K562 (cell line): Measurements from ENCODE around the gene HAPSTR1. TPM values are rescaled to one million over a fixed set of nuclear protein-coding genes. Genes with fewer than 3 reads are reported as not detected.

Experiments used
- CC2D1A ChIP-seq: fragments of 450-650 bp; IDR thresholded peaks from 2 replicates; pipeline ENCODE4 v1.6.1; 2017; ENCODE audit warnings: mild to moderate bottlenecking
- DMBX1 ChIP-seq: fragments of 250-450 bp; sonication (Bioruptor Pico); IDR thresholded peaks from 2 replicates; pipeline ENCODE4 v1.8.0; 2022; ENCODE audit warnings: inconsistent platforms, mild to moderate bottlenecking, moderate library complexity, borderline replicate concordance
- ETV1 ChIP-seq: fragments of 450-650 bp; conservative IDR thresholded peaks from 2 replicates; pipeline ENCODE4 v1.6.1; 2016; ENCODE audit warnings: missing genetic modification characterization, control low read depth, low read depth, missing compliant biosample characterization
- FOXJ3 ChIP-seq: sonication (generic); formaldehyde crosslinking; IDR thresholded peaks from 2 replicates; pipeline ENCODE4 v1.4.0; 2020; ENCODE audit warnings: mild to moderate bottlenecking, missing genetic modification reagents
- ID3 ChIP-seq, 2 experiments: fragments of 250-450 bp in 1 of 2; fragments of 450-650 bp in 1 of 2; sonication (Bioruptor Pico) in 1 of 2; IDR thresholded peaks; 2 replicates each; pipeline versions ENCODE4 v1.6.1 to v1.8.0; 2016 to 2021; ENCODE audit warnings: mild to moderate bottlenecking in 2 of 2, moderate library complexity in 2 of 2, missing compliant biosample characterization in 1 of 2, missing genetic modification characterization in 1 of 2
- NR3C1 ChIP-seq: sonication (generic); formaldehyde crosslinking; IDR thresholded peaks from 2 replicates; pipeline ENCODE4 v1.8.1; 2022; ENCODE audit warnings: missing genetic modification reagents
- SREBF2 ChIP-seq: sonication (generic); formaldehyde crosslinking; IDR thresholded peaks from 2 replicates; pipeline ENCODE4 v1.4.0; 2020; ENCODE audit warnings: mild to moderate bottlenecking, missing genetic modification reagents
- SRSF7 ChIP-seq: fragments of 200-400 bp; formaldehyde crosslinking; optimal IDR thresholded peaks from 2 replicates; pipeline ENCODE3; 2017; ENCODE audit warnings: mild to moderate bottlenecking, low read depth, low read length
- THAP12 ChIP-seq: fragments of 250-450 bp; sonication (Bioruptor Pico); IDR thresholded peaks from 2 replicates; pipeline ENCODE4 v1.9.0; 2021; ENCODE audit warnings: mild to moderate bottlenecking, inconsistent platforms
- ZBTB49 ChIP-seq: sonication (generic); formaldehyde crosslinking; IDR thresholded peaks from 2 replicates; pipeline ENCODE4 v1.8.0; 2022; ENCODE audit warnings: missing genetic modification reagents, mild to moderate bottlenecking, borderline replicate concordance
- ZNF507 ChIP-seq: conservative IDR thresholded peaks from 2 replicates; pipeline ENCODE4 v1.6.1; 2017; ENCODE audit warnings: missing genetic modification characterization, missing compliant biosample characterization
- polyA plus RNA-seq, 8 experiments: library from polyadenylated mRNA; depleted of rRNA in 4 of 8; stranded (reverse) in 5 of 8; unstranded in 3 of 8; fragments of >200 nt; fragmentation: Nextera tagmentation in 2 of 8; fragmentation: Illumina TruSeq in 1 of 8; extraction: Ambion mirVana in 2 of 8; extraction: Trizol in 1 of 8; gene quantifications; 2 replicates each; pipeline versions ENCODE4 v1.2.1 to v1.2.3, GENCODE V29; 2011 to 2014; ENCODE audit warnings: inconsistent platforms in 1 of 8, missing spikeins in 1 of 8
- total RNA-seq, 7 experiments: library from RNA; depleted of rRNA in 6 of 7; stranded (reverse); fragments of >200 nt in 6 of 7; fragmentation: Illumina TruSeq in 2 of 7; extraction: Trizol in 2 of 7; gene quantifications; 2 replicates each; pipeline versions ENCODE4 v1.2.1 to v1.2.3, GENCODE V29; 2011 to 2021; ENCODE audit warnings: low replicate concordance in 1 of 7
- TF ChIP-seq, protein P1 (sequence below): IDR thresholded peaks from 2 replicates; pipeline ENCODE4 v1.6.1; 2011; ENCODE audit not compliant: insufficient read length; ENCODE audit errors: extremely low read depth
- TF ChIP-seq, protein P2 (sequence below), 2 experiments: fragments of 200-800 bp in 1 of 2; sonication (Bioruptor generic) in 1 of 2; sonication (generic) in 1 of 2; formaldehyde crosslinking in 1 of 2; IDR thresholded peaks in 1 of 2; conservative IDR thresholded peaks in 1 of 2; 2 replicates each; pipeline versions ENCODE4 v1.5.0 to v1.6.1; 2016 to 2020; ENCODE audit warnings: missing compliant biosample characterization in 1 of 2, missing genetic modification characterization in 1 of 2, missing genetic modification reagents in 1 of 2
- TF ChIP-seq, protein P3 (sequence below): fragments of 450-650 bp; conservative IDR thresholded peaks from 2 replicates; pipeline ENCODE4 v1.6.1; 2016; ENCODE audit warnings: missing genetic modification characterization, low read depth, mild to moderate bottlenecking, missing compliant biosample characterization, moderate library complexity
- TF ChIP-seq, protein P4 (sequence below), 2 experiments: IDR thresholded peaks in 1 of 2; conservative IDR thresholded peaks in 1 of 2; 2 replicates each; pipeline ENCODE4 v1.6.1; 2016; ENCODE audit warnings: low read depth in 2 of 2, mild to moderate bottlenecking in 1 of 2, missing compliant biosample characterization in 1 of 2, missing genetic modification characterization in 1 of 2, moderate library complexity in 1 of 2

HAPSTR1 gene
- total and polyA plus RNA-seq, 9 of the 15 experiments (the other 6 are each of a cell fraction or from before 2014, with no cell fraction given): 10.8 to 67.9 (median 36.5) TPM

DNA sequence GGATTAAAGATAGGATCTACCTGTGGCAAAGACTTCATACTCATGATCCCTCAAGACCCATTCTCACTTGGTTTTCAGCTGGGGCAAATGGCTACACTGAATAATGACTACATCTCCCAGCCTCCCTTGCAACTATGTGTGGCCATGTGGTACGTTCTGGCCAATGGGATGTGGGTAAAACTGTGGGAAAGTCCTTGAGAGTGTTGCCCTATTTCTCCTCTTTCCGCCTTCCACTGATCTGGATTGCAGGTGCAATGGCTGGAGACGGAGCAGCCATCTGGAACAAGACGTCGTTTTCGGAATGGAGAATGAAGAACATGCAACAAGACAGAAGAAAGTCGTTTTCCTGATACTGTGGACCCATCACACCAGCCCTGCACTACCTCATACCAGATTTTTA, 48.5 kb downstream of the HAPSTR1 start (continued):
- TF ChIP-seq THAP12 (CRISPR knock-in tag): no peak
- TF ChIP-seq CC2D1A: no peak
- no peak for TF ChIP-seq SRSF7
- no peak for TF ChIP-seq ETV1 (tag)
- no peak for TF ChIP-seq DMBX1
- TF ChIP-seq NR3C1 (CRISPR knock-in tag): no peak
- TF ChIP-seq, protein P1, sequence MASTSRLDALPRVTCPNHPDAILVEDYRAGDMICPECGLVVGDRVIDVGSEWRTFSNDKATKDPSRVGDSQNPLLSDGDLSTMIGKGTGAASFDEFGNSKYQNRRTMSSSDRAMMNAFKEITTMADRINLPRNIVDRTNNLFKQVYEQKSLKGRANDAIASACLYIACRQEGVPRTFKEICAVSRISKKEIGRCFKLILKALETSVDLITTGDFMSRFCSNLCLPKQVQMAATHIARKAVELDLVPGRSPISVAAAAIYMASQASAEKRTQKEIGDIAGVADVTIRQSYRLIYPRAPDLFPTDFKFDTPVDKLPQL: no peak
- no peak for TF ChIP-seq ZBTB49 (CRISPR knock-in tag)
- TF ChIP-seq, protein P2, sequence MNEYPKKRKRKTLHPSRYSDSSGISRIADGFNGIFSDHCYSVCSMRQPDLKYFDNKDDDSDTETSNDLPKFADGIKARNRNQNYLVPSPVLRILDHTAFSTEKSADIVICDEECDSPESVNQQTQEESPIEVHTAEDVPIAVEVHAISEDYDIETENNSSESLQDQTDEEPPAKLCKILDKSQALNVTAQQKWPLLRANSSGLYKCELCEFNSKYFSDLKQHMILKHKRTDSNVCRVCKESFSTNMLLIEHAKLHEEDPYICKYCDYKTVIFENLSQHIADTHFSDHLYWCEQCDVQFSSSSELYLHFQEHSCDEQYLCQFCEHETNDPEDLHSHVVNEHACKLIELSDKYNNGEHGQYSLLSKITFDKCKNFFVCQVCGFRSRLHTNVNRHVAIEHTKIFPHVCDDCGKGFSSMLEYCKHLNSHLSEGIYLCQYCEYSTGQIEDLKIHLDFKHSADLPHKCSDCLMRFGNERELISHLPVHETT (CRISPR knock-in tag; conservative IDR thresholded peaks at IDR 0.05 in 1 of 2, IDR thresholded peaks at IDR 0.05 in 1 of 2): no peak
- TF ChIP-seq SREBF2 (CRISPR knock-in tag): no peak
- TF ChIP-seq, protein P3, sequence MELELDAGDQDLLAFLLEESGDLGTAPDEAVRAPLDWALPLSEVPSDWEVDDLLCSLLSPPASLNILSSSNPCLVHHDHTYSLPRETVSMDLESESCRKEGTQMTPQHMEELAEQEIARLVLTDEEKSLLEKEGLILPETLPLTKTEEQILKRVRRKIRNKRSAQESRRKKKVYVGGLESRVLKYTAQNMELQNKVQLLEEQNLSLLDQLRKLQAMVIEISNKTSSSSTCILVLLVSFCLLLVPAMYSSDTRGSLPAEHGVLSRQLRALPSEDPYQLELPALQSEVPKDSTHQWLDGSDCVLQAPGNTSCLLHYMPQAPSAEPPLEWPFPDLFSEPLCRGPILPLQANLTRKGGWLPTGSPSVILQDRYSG (tag): no peak
- TF ChIP-seq ID3 (CRISPR knock-in tag; IDR thresholded peaks at IDR 0.05): no peak
- no peak for TF ChIP-seq ID3 (tag; IDR thresholded peaks at IDR 0.05)
- TF ChIP-seq, protein P4, sequence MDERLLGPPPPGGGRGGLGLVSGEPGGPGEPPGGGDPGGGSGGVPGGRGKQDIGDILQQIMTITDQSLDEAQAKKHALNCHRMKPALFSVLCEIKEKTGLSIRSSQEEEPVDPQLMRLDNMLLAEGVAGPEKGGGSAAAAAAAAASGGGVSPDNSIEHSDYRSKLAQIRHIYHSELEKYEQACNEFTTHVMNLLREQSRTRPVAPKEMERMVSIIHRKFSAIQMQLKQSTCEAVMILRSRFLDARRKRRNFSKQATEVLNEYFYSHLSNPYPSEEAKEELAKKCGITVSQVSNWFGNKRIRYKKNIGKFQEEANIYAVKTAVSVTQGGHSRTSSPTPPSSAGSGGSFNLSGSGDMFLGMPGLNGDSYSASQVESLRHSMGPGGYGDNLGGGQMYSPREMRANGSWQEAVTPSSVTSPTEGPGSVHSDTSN (CRISPR knock-in tag; IDR thresholded peaks at IDR 0.05; ENCODE audit: low read depth): no peak
- TF ChIP-seq, protein P4 (tag; conservative IDR thresholded peaks at IDR 0.05; ENCODE audit: low read depth): no peak
- TF ChIP-seq ZNF507: no peak
- no peak for TF ChIP-seq FOXJ3 (CRISPR knock-in tag)
